HL-60 (cell line): Measurements from ENCODE around the gene ITPRID1.

Experiments used
- GABPA ChIP-seq: IDR thresholded peaks from 2 replicates; pipeline ENCODE4 v1.6.1; 2012; ENCODE audit warnings: low read depth
- POLR2AphosphoS5 ChIP-seq: IDR thresholded peaks from 2 replicates; pipeline ENCODE4 v1.6.1; 2012; ENCODE audit warnings: low read depth
- SPI1 ChIP-seq: IDR thresholded peaks from 2 replicates; pipeline ENCODE4 v1.6.1; 2012; ENCODE audit warnings: low read depth, mild to moderate bottlenecking, borderline replicate concordance
- TF ChIP-seq, protein P1 (sequence below): IDR thresholded peaks from one replicate; pipeline ENCODE4 v1.5.1; 2011; ENCODE audit warnings: low read length, control low read depth, inconsistent platforms; ENCODE audit not compliant: insufficient read depth

DNA sequence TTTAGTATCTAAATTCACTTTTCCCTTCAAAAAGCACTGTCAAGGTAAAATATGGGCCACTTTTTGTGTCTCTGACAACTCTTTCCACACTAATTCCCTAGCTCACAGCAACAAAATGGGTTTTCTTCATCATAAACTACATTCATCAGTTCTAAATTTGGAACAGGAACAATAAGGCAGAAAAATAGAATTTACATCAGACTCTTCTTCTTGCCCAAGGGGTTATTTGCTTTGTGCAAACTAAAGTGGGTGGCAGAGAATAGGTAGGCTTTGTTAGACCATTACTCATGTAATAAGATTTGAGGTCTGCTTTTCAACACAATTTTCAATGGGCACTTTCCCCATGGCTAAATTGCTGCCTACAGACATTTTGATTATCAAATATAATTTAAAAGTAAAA, 155.6 kb downstream of the ITPRID1 start:
- TF ChIP-seq, protein P1, sequence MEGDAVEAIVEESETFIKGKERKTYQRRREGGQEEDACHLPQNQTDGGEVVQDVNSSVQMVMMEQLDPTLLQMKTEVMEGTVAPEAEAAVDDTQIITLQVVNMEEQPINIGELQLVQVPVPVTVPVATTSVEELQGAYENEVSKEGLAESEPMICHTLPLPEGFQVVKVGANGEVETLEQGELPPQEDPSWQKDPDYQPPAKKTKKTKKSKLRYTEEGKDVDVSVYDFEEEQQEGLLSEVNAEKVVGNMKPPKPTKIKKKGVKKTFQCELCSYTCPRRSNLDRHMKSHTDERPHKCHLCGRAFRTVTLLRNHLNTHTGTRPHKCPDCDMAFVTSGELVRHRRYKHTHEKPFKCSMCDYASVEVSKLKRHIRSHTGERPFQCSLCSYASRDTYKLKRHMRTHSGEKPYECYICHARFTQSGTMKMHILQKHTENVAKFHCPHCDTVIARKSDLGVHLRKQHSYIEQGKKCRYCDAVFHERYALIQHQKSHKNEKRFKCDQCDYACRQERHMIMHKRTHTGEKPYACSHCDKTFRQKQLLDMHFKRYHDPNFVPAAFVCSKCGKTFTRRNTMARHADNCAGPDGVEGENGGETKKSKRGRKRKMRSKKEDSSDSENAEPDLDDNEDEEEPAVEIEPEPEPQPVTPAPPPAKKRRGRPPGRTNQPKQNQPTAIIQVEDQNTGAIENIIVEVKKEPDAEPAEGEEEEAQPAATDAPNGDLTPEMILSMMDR = no peak
- TF ChIP-seq POLR2AphosphoS5 (no peak), SPI1 (no peak), GABPA (no peak)
